ENCODE results near the gene MAP3K14. TPM values are rescaled to one million over a fixed set of nuclear protein-coding genes. Genes with fewer than 3 reads are reported as not detected.
A peak's percentile ranks its signal among the peaks of the same experiment; 100 is the strongest.

Gene MAP3K14
- total RNA-seq, 2 experiments from 2014 or later, result 31.6 to 31.9 TPM

DNA sequence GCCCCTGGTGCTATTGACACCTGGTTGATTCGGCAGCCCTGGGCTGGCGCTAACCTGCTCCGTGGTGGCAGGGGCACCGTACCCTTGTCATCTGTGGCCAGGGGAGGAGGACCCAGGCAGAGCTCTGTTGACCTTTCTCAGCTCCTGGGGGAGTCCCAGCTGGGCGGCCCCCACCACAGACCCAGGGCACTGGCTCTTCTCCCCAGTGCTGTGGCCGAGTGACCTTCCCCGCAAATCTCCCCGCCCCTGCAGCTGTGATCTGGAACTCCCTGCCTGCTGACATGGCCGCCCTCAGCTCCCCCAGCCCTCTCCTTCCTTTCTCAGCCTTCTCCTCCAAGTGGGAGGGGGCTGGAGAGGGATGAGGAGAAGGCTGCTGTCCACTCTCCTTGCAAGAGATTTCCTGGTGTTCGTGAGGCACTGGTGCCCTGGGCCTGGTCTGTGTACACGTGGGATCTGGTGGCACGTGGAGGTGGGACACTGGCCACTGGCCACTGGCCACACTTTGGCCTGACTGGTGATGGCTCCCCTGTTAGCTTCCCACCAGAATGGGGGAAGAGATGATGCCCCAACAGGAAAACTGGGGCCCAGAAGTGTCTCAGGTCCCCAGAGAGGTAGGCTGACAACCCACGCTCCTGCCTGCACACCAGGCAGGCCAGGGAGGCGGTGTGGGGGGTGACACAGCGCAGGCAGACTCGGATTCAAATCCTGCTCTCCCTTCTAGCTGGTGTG lies 87.0 kb downstream of the MAP3K14 start:
- no peaks in the 10 kb centered on the region for H3K9me3 Mint-ChIP-seq
- peak; percentile 87 for DNase-seq
- ChIA-PET CTCF (interaction anchor here (0.8 to 14.5 kb wide), 16 partner anchors 8 to 163 kb away, joined by 3 to 406 read pairs (median 4); partner anchors contain the start of genes ACBD4 and FMNL1), POLR2A (interaction anchor here (0.5 to 23.2 kb wide), 10 partner anchors 7 to 121 kb away, joined by 3 to 399 read pairs (median 8); partner anchors contain the start of genes FMNL1, HEXIM1 and MAP3K14)
- peaks cover 78% of the 10 kb centered on the region for H3K4me1 Mint-ChIP-seq (ENCODE audit: low read depth)
- TF ChIP-seq, protein P1, sequence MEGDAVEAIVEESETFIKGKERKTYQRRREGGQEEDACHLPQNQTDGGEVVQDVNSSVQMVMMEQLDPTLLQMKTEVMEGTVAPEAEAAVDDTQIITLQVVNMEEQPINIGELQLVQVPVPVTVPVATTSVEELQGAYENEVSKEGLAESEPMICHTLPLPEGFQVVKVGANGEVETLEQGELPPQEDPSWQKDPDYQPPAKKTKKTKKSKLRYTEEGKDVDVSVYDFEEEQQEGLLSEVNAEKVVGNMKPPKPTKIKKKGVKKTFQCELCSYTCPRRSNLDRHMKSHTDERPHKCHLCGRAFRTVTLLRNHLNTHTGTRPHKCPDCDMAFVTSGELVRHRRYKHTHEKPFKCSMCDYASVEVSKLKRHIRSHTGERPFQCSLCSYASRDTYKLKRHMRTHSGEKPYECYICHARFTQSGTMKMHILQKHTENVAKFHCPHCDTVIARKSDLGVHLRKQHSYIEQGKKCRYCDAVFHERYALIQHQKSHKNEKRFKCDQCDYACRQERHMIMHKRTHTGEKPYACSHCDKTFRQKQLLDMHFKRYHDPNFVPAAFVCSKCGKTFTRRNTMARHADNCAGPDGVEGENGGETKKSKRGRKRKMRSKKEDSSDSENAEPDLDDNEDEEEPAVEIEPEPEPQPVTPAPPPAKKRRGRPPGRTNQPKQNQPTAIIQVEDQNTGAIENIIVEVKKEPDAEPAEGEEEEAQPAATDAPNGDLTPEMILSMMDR (IDR thresholded peaks at IDR 0.05), result no peak
- intact Hi-C loops (cut with micrococcal nuclease), result no loop called here
- peak overlapping the region; percentile 99 for H3K27ac Mint-ChIP-seq
- H3K27me3 Mint-ChIP-seq, result no peaks in the 10 kb centered on the region
- ATAC-seq, result peak; percentile 10
- peaks cover 66% of the 10 kb centered on the region for H3K36me3 Mint-ChIP-seq (ENCODE audit: low read depth)
- peak overlapping the region; percentile 99 for H3K4me3 Mint-ChIP-seq

DNA sequence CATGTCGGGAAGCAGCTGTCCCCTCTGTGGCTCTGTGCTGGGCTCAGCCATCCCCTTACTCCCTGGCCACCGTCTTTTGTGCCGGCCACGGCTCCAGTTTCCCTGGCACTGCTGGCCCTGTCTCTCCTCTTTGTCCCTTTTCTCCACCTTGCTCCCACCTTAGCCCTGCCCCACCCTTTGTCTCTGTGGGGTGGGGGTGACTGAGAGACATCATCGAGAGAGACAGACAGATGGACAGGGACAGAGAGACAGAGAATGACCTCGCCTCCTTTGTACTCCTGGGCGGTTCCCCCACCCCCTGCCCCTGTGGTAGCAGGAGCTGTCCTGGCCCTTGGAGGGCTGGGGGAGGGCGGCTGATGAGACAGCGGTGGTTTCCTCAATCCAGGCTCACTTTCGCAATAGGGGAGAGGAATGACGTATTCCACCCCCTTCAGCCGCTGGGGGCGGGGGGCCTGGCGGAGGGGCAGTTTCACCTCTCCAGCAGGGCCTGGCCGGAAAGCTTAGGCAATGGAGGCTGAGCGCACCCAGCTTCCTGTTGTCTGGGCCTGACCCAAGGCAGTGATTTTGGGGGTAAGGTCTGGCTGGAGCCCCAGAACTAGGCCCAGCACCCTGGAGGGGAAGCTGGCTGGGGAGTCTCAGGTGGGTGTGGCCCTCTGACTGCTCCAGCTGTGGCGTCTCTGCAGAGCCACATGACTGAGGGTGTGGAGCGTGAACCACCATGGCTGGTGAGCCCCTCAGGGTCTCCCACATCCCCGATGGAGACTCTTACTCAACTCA lies 87.9 kb downstream of the MAP3K14 start:
- peaks cover 64% of the 10 kb centered on the region for H3K36me3 Mint-ChIP-seq (ENCODE audit: low read depth)

DNA sequence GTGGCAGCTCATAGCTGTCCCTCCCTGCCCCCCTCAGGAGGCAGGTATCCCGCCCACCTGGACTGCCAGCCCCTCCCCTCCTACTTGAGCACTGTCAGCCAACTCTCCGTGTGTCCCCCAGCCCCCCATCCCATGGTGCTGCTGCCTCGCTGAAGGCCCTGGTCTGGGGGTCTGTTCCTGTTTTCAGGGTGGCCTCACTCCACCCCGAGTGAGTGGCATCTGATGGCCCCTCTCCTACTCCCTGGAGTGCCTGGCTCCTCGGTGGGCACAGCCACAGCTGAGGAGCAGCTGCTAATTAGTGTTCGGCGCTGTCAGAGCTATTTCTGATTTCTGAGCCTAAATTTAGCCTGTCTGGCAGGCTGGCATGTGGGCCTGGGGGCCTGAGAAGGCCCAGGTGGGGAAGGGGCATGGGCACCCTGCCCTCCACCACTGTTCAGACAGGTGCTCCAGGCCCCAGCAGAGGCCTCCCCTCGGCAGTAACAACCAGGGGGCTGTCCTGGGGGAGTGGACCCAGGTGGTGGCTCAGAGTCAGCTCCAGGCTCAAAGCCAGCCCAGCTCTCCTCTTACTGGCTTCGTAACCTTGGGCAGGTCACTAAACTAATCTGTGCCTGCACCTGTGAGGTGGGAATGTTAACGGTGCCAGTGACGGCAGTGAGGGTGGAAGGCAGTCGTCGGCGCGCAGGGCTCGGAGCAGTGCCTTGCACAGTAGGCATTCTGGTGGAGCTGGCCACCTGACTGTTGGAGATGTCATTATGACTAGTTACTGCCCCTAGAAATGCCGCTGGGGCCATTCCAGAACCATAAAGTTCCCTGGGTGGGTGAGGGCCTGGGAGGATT lies 88.7 kb downstream of the MAP3K14 start:
- ATAC-seq, result no peak

More for the DNA sequence above, 87.9 kb downstream of the MAP3K14 start:
- H3K9me3 Mint-ChIP-seq, result no peaks in the 10 kb centered on the region
- peaks cover 70% of the 10 kb centered on the region for H3K4me1 Mint-ChIP-seq (ENCODE audit: low read depth)
- CTCF ChIA-PET, result interaction anchor here (1.0 to 14.5 kb wide), 9 partner anchors 7 to 157 kb away, joined by 3 to 406 read pairs (median 8); partner anchors contain the start of genes ACBD4 and FMNL1
- DNase-seq (peak; percentile 96), ATAC-seq (peak; percentile 41)
- peak overlapping the region; percentile 99 for H3K4me3 Mint-ChIP-seq
- no peaks in the 10 kb centered on the region for H3K27me3 Mint-ChIP-seq
- intact Hi-C loops (cut with micrococcal nuclease), result no loop called here
- TF ChIP-seq, protein P1 (IDR thresholded peaks at IDR 0.05), result no peak
- H3K27ac Mint-ChIP-seq, result peak overlapping the region; percentile 99
- POLR2A ChIA-PET, result interaction anchor here (0.7 to 23.2 kb wide), 10 partner anchors 6 to 166 kb away, joined by 3 to 399 read pairs (median 8); partner anchors contain the start of genes FMNL1, HEXIM1 and MAP3K14

More for the DNA sequence above, 88.7 kb downstream of the MAP3K14 start:
- POLR2A ChIA-PET, result interaction anchor here (0.7 to 23.2 kb wide), 12 partner anchors 5 to 167 kb away, joined by 3 to 399 read pairs (median 7); partner anchors contain the start of genes FMNL1, HEXIM1 and MAP3K14
- Mint-ChIP-seq H3K9me3 (no peaks in the 10 kb centered on the region), H3K27ac (peak overlapping the region; percentile 99), H3K27me3 (no peaks in the 10 kb centered on the region), H3K4me1 (ENCODE audit: low read depth) (peaks cover 63% of the 10 kb centered on the region), H3K4me3 (peak overlapping the region; percentile 99), H3K36me3 (ENCODE audit: low read depth) (peaks cover 64% of the 10 kb centered on the region)
- CTCF ChIA-PET, result interaction anchor here (0.7 to 14.5 kb wide), 9 partner anchors 6 to 157 kb away, joined by 3 to 406 read pairs (median 7); partner anchors contain the start of genes ACBD4, FMNL1 and HEXIM1
- intact Hi-C loops (cut with micrococcal nuclease), result no loop called here
- DNase-seq, result peak; percentile 70
- TF ChIP-seq, protein P1 (IDR thresholded peaks at IDR 0.05), result no peak
